NB4 (cell line): ENCODE measurements around the gene C2CD3.

Experiments used
- DNase-seq: peaks from one replicate; pipeline ENCODE4 v3.0.0; 2010; ENCODE audit warnings: low read depth
- H3K4me3 ChIP-seq: one replicate; pipeline ENCODE4 v1.5.1; 2011; ENCODE audit warnings: mild to moderate bottlenecking, low read depth, low read length, moderate library complexity
- CTCF ChIP-seq: IDR thresholded peaks from one replicate; pipeline ENCODE4 v1.5.1; 2012; ENCODE audit warnings: low read depth, low read length
- MYC ChIP-seq: IDR thresholded peaks from 2 replicates; pipeline ENCODE4 v1.6.1; 2011; ENCODE audit warnings: low read depth, low read length
- POLR2A ChIP-seq: IDR thresholded peaks from 2 replicates; pipeline ENCODE4 v1.6.1; 2011; ENCODE audit warnings: mild to moderate bottlenecking; ENCODE audit not compliant: insufficient read length; ENCODE audit errors: extremely low read depth
- TF ChIP-seq, protein P1 (sequence below): IDR thresholded peaks from 2 replicates; pipeline ENCODE4 v1.6.1; 2011; ENCODE audit warnings: low read depth, low read length

The C2CD3 gene

DNA sequence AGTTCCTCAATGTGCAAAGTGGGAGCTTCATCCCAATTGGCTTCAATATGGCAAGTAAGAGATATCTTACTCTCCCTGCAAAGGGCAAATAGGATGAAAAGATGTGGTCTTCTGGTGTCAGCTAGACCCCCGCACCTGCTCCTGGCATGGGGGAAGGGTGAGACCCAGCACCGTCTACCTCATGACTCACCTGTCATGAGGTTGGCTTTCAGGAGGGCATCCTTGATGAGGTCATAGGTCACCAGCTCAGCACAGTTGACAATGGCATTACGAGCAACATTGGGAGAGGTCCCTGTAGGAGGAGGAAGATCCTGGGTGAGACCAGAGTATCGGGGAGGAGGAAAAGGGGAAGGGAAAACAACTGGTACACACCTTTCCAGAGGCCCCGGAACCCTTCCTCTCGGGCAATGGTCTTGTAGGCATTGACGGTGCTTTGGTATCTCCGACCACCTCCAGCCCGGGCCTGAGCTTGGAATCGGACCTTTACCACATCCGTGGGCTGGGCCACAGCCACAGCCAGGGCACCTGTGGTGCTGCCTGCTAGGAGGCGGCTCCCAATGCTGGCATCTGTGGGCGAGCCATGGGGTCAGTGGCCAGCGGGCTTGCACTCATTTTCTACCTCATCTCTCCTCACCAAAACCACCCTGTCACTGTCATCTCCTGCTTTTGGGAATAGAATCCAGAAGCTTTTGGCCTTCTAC lies 194.2 kb downstream of the C2CD3 start:
- no peak for DNase-seq
- TF ChIP-seq MYC (no peak), POLR2A (no peak), CTCF (no peak)
- TF ChIP-seq, protein P1, sequence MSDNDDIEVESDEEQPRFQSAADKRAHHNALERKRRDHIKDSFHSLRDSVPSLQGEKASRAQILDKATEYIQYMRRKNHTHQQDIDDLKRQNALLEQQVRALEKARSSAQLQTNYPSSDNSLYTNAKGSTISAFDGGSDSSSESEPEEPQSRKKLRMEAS, result no peak
- no peak overlapping the region for H3K4me3 ChIP-seq

- no peak for DNase-seq
- no peak overlapping the region for H3K4me3 ChIP-seq
- TF ChIP-seq, protein P1, result no peak
- no peak for TF ChIP-seq POLR2A
- TF ChIP-seq CTCF, result no peak
- no peak for TF ChIP-seq MYC
These were observed 195.4 kb downstream of the C2CD3 start for GRCh38 chr11:73975479-73975757.

DNA sequence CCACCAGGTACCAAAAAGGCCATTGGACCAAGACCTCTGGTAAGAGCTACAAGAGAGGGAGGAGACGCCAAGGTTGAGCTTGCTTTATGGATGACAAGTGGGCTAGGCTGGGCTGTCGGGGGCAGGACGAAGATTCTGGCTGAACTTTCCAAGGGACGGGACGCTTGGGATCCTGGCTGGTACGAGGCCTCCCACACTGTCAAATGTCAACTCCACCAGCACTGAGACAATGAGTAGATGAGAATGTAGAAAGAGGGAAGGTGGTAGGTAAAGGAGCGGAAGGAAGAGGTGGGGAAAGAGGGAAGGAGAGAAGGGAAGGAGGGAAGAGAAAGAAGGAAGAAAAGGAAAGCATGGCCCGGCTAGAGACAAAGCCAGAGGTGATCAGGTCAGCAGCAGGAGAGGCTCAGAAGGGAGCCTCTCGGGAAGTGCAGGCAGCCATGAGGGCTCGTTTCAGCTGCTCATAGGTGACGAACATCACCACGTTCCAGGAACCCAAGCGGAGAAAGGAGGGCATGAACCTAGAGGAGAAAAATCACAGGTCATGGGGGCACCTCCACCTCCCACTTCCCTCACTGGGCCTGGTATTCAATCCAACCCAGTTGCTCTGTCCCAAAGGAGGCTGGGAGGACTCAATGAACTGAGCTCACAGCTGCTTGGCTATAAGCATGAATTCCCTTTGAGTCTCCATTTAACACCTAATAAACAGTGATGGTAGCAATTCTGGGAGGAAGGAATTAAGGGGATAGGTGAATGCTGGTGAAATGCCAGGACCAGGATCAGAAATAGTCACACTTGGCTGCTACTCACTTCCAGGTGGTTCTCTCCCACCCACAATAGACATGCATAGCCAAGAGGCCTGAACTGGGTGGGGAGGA lies 196.0 kb downstream of the C2CD3 start:
- no peak overlapping the region for H3K4me3 ChIP-seq
- no peak for DNase-seq
- TF ChIP-seq CTCF (no peak), MYC (no peak), POLR2A (no peak)
- TF ChIP-seq, protein P1, result no peak

DNA sequence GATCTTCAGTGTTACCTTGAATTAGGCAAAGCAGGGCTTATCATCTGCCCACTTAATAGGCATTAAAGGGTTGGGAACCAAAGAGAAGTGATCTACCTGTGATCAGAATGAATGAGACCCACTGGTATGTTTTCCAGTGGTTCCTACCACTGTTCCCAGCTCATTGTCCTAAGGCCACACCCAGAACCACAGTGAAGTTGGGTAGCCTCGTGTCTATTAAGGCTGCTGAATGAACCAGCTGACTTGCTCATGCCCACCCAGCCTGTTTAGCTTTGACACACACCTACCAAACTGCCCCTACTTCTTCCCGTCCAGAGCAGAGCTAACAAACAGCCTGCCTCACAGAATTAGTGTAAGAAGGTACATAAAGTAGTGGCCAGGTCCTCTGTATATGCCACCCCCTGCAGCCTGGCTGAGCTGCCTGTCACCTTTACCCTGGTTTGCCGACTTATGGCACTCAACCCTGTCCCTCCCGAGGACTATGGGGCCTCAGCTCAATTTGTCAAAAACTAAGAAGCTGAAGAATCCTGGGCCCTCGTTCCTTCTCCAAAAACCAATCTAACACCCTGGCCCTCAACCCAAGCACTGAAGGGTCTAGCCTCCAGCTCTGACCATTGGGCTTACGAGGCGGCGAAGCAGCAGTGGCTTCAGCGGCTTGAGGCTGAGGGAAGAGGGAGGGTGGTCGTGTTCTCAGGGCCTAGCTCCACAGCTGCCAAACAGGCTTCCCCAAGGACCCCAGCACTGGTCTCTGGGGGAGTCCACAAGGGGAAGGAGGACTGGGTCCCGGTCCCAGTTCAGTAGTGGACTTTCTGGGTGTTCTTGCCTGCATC lies 198.0 kb downstream of the C2CD3 start:
- H3K4me3 ChIP-seq, result no peak overlapping the region
- no peak for TF ChIP-seq CTCF
- TF ChIP-seq POLR2A, result no peak
- TF ChIP-seq, protein P1, result no peak
- TF ChIP-seq MYC, result no peak
- DNase-seq, result peak; percentile 37

GRCh38 chr11:73972187-73972586 lies 198.6 kb downstream of the C2CD3 start:
- peak; percentile 38 for DNase-seq
- TF ChIP-seq, protein P1, result no peak
- no peak for TF ChIP-seq CTCF
- TF ChIP-seq MYC, result no peak
- TF ChIP-seq POLR2A, result no peak
- H3K4me3 ChIP-seq, result no peak overlapping the region
